Measurements from ENCODE around the gene ANGPT4.

DNA sequence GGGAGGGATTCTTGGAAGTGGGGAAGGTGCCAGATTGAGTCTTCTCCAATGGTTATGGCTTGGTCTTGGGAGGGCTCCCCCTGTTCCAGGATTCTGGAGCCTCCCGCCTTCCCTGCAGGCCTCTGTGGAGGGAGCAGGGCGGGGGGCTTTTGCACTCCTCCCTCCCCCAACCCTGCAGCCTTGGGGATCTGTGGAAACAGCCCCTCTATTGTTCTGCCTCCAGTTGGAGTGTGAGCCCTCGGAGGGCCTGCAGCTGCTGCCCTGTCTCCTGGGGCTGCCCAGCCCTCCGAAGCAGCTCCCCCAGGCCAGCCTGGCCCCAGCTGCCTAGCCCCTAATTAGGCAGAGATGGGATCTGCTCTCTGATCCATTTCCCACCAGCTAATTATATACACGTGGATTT lies 67.9 kb downstream of the ANGPT4 start:
- TF ChIP-seq, protein P1, sequence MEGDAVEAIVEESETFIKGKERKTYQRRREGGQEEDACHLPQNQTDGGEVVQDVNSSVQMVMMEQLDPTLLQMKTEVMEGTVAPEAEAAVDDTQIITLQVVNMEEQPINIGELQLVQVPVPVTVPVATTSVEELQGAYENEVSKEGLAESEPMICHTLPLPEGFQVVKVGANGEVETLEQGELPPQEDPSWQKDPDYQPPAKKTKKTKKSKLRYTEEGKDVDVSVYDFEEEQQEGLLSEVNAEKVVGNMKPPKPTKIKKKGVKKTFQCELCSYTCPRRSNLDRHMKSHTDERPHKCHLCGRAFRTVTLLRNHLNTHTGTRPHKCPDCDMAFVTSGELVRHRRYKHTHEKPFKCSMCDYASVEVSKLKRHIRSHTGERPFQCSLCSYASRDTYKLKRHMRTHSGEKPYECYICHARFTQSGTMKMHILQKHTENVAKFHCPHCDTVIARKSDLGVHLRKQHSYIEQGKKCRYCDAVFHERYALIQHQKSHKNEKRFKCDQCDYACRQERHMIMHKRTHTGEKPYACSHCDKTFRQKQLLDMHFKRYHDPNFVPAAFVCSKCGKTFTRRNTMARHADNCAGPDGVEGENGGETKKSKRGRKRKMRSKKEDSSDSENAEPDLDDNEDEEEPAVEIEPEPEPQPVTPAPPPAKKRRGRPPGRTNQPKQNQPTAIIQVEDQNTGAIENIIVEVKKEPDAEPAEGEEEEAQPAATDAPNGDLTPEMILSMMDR (IDR thresholded peaks at IDR 0.05), result no peak
- TF ChIP-seq POLR2A (IDR thresholded peaks at IDR 0.05), result no peak

All from body of pancreas (tissue), 4 donors.